DND-41 (cell line): ENCODE results near the gene AMPH.

Experiments
- ATAC-seq: fragments of 200-7000 bp; cut with Tn5 transposase; 3 replicates; pipeline ENCODE4 v1.9.1; 2021; ENCODE audit warnings: low read depth; ENCODE audit not compliant: insufficient read depth
- DNase-seq: peaks from one replicate; pipeline ENCODE4 v3.0.0-alpha.2; 2020
- H2AFZ ChIP-seq: 2 replicates; pipeline ENCODE4 v1.6.0; 2012; ENCODE audit warnings: low read depth, low read length
- H3K27ac ChIP-seq: 2 replicates; pipeline ENCODE4 v1.5.1; 2012; ENCODE audit warnings: low read length, inconsistent platforms
- H3K27me3 ChIP-seq: fragments of 200-600 bp; sonication (generic); 2 replicates; pipeline ENCODE4 v1.6.0; 2012; ENCODE audit warnings: low read length, mild to moderate bottlenecking, inconsistent platforms; ENCODE audit not compliant: insufficient read depth, poor library complexity
- H3K36me3 ChIP-seq: 2 replicates; pipeline ENCODE4 v1.5.1; 2012; ENCODE audit warnings: low read length, inconsistent platforms; ENCODE audit not compliant: insufficient read depth
- H3K4me1 ChIP-seq: 2 replicates; pipeline ENCODE4 v1.5.1; 2012; ENCODE audit warnings: mild to moderate bottlenecking, low read length; ENCODE audit not compliant: insufficient read depth
- H3K4me2 ChIP-seq: 2 replicates; pipeline ENCODE4 v1.6.0; 2012; ENCODE audit warnings: mild to moderate bottlenecking, moderate library complexity, low read length, inconsistent platforms; ENCODE audit not compliant: insufficient read depth
- H3K4me3 ChIP-seq, 2 experiments: fragments of 200-600 bp in 1 of 2; shearing (Covaris generic) in 1 of 2; 2 replicates each; pipeline ENCODE4 v1.5.1; 2012 to 2016; ENCODE audit warnings: inconsistent platforms in 2 of 2, low read length in 2 of 2, mild to moderate bottlenecking in 2 of 2, low read depth in 1 of 2, moderate library complexity in 1 of 2
- H3K79me2 ChIP-seq: 2 replicates; pipeline ENCODE4 v1.6.0; 2012; ENCODE audit warnings: low read length, inconsistent platforms; ENCODE audit not compliant: insufficient read depth
- H3K9ac ChIP-seq: 2 replicates; pipeline ENCODE4 v1.6.0; 2012; ENCODE audit warnings: low read depth, mild to moderate bottlenecking, inconsistent platforms, low read length, moderate library complexity
- H3K9me3 ChIP-seq: 2 replicates; pipeline ENCODE4 v1.5.1; 2012; ENCODE audit warnings: low read length, moderate library complexity, mild to moderate bottlenecking, inconsistent platforms; ENCODE audit not compliant: insufficient read depth, severe bottlenecking
- H4K20me1 ChIP-seq: 2 replicates; pipeline ENCODE4 v1.6.0; 2012; ENCODE audit warnings: low read length; ENCODE audit not compliant: insufficient read depth
- CTCF ChIP-seq: IDR thresholded peaks from 2 replicates; pipeline ENCODE4 v1.5.1; 2012; ENCODE audit warnings: borderline replicate concordance, low read length, moderate library complexity, mild to moderate bottlenecking; ENCODE audit not compliant: poor library complexity, severe bottlenecking; ENCODE audit errors: extremely low read depth
- EZH2 ChIP-seq: IDR thresholded peaks from 3 replicates; pipeline ENCODE4 v1.6.1; 2012; ENCODE audit warnings: borderline replicate concordance, low read depth, mild to moderate bottlenecking, moderate library complexity, low read length, inconsistent platforms; ENCODE audit not compliant: severe bottlenecking

Gene AMPH

GRCh38 chr7:38394660-38395059 lies 236.5 kb downstream of the AMPH start:
- Histone ChIP-seq H3K4me1 (no peaks in the 10 kb centered on the region), H3K4me2 (no peak overlapping the region), H3K79me2 (no peaks in the 10 kb centered on the region), H4K20me1 (no peaks in the 10 kb centered on the region), H3K9me3 (no peaks in the 10 kb centered on the region), H3K4me3 (no peak overlapping the region), H3K36me3 (no peaks in the 10 kb centered on the region), H2AFZ (no peak overlapping the region), H3K27ac (no peak overlapping the region), H3K9ac (no peak overlapping the region), H3K27me3 (no peaks in the 10 kb centered on the region)
- no peak for TF ChIP-seq CTCF
- no peak for TF ChIP-seq EZH2
- ATAC-seq = no peak
- DNase-seq = no peak

DNA sequence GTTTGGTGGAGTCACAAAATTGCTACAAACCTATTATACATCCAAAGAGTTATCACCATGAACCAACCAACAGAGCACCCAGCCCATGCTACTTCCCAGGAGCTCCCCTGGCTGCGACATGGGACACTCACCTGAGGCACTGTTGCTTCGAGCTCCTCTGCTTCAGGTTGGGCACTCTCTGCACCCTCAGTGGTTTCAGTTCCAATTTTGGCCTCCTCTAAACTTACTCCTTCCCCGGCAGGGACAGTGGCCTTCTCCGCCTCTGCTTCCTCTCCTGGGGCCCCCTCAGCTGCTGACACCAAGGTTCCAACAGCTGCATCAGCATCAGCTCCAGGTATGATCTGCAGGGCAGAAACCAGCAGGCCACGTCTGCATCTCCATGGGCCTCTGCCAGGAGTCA lies 237.3 kb downstream of the AMPH start:
- no peaks in the 10 kb centered on the region for H3K27me3 ChIP-seq
- H3K4me1 ChIP-seq = no peaks in the 10 kb centered on the region
- H2AFZ ChIP-seq = no peak overlapping the region
- H3K4me2 ChIP-seq = no peak overlapping the region
- no peaks in the 10 kb centered on the region for H4K20me1 ChIP-seq
- ATAC-seq (no peak), DNase-seq (no peak)
- no peaks in the 10 kb centered on the region for H3K9me3 ChIP-seq
- H3K36me3 ChIP-seq = no peaks in the 10 kb centered on the region
- H3K9ac ChIP-seq = no peak overlapping the region
- H3K4me3 ChIP-seq = no peak overlapping the region
- TF ChIP-seq CTCF (no peak), EZH2 (no peak)
- no peaks in the 10 kb centered on the region for H3K79me2 ChIP-seq
- no peak overlapping the region for H3K27ac ChIP-seq

DNA sequence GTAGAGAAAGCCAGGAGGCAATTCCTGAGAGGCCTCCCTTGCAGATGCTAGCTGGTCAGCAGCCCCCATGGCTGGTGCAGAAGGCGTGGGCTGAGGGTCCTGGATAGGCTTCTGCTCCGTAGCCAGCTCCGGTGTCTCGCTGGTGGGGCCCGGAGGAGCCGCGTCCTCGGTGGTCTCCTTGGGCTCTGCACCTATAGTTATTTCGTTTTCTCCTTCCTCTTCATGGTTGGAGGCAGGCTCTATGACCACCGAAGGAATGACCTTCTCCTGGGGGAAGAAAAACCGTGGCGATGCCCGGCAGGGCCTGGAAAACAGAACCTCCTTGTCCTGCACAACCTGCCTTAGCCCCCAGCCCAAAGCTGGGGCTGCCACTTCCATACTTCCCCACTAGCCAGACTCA lies 239.4 kb downstream of the AMPH start:
- Histone ChIP-seq H3K4me3 (no peak overlapping the region), H3K36me3 (no peaks in the 10 kb centered on the region), H3K9ac (no peak overlapping the region), H3K4me1 (no peaks in the 10 kb centered on the region), H3K27ac (no peak overlapping the region), H3K27me3 (no peaks in the 10 kb centered on the region), H3K79me2 (no peaks in the 10 kb centered on the region), H4K20me1 (no peaks in the 10 kb centered on the region), H2AFZ (no peak overlapping the region), H3K9me3 (no peaks in the 10 kb centered on the region), H3K4me2 (no peak overlapping the region)
- DNase-seq (no peak), ATAC-seq (no peak)
- no peak for TF ChIP-seq EZH2
- no peak for TF ChIP-seq CTCF

DNA sequence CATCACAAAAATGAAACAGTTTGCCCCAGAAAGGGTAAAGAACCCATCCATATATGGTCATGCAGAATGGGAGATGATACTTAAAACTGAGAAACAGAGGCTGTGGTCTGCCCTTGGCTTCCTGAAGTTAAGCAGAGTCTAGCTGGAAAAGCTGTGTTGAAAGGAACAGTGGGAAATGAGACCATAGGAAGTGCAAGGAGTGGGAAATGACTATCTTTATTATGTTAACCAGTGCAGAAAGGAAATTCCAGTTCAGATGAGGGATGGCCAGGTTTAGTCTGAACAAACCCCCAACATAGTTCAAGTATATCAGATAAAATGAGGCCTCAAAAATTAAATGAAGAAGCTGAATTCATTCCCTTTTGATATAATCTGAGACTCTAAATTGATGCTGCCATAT lies 245.5 kb downstream of the AMPH start:
- Histone ChIP-seq H3K4me2 (no peak overlapping the region), H4K20me1 (peaks cover 5% of the 10 kb centered on the region; the same call in 1 of the 2 replicates), H3K36me3 (peaks cover 6% of the 10 kb centered on the region; the same call in 1 of the 2 replicates), H3K4me3 (no peak overlapping the region), H3K27me3 (no peaks in the 10 kb centered on the region), H3K79me2 (no peaks in the 10 kb centered on the region), H3K27ac (no peak overlapping the region), H3K9me3 (no peaks in the 10 kb centered on the region), H2AFZ (no peak overlapping the region), H3K4me1 (no peaks in the 10 kb centered on the region), H3K9ac (no peak overlapping the region)
- TF ChIP-seq CTCF = no peak
- TF ChIP-seq EZH2 = no peak
- ATAC-seq (no peak), DNase-seq (no peak)
